Stimulated activated CD4-positive, alpha-beta T cell treated with anti-CD3 and anti-CD28 coated beads, Interleukin-12 subunit alpha, Interleukin-12 subunit beta, amount 100 ng/mL, for 4 hours (primary cell): Measurements from ENCODE around the gene SEC14L1.

Experiments used
- DNase-seq: peaks from one replicate; pipeline ENCODE4 v3.0.0-alpha.2; 2020

The SEC14L1 gene

GRCh38 chr17:77164483-77165091 lies 23.8 kb downstream of the SEC14L1 start:
- no peak for DNase-seq

GRCh38 chr17:77165577-77165976 lies 24.8 kb downstream of the SEC14L1 start:
- DNase-seq, result no peak

- DNase-seq, result no peak
Observed at GRCh38 chr17:77167472-77168306, 26.9 kb downstream of the SEC14L1 start.

GRCh38 chr17:77173104-77173503 lies 32.3 kb downstream of the SEC14L1 start:
- DNase-seq, result no peak

GRCh38 chr17:77174928-77175661 lies 34.3 kb downstream of the SEC14L1 start:
- DNase-seq, result no peak

- DNase-seq, result no peak
Observed at GRCh38 chr17:77177002-77177741, 36.4 kb downstream of the SEC14L1 start.

GRCh38 chr17:77178050-77178449 lies 37.3 kb downstream of the SEC14L1 start:
- no peak for DNase-seq

GRCh38 chr17:77178563-77178962 lies 37.8 kb downstream of the SEC14L1 start:
- no peak for DNase-seq

- no peak for DNase-seq
Observed at GRCh38 chr17:77180503-77181357, 40.0 kb downstream of the SEC14L1 start.

- no peak for DNase-seq
Observed at GRCh38 chr17:77182205-77183172, 41.7 kb downstream of the SEC14L1 start.

GRCh38 chr17:77184474-77184873 lies 43.7 kb downstream of the SEC14L1 start:
- no peak for DNase-seq

- no peak for DNase-seq
Observed at GRCh38 chr17:77185137-77185536, 44.4 kb downstream of the SEC14L1 start.

- DNase-seq, result no peak
Observed at GRCh38 chr17:77186141-77186604, 45.4 kb downstream of the SEC14L1 start.

- no peak for DNase-seq
Observed at GRCh38 chr17:77188084-77189066, 47.6 kb downstream of the SEC14L1 start.

- DNase-seq, result no peak
Observed at GRCh38 chr17:77189148-77189547, 48.4 kb downstream of the SEC14L1 start.

- DNase-seq, result no peak
Observed at GRCh38 chr17:77190576-77190975, 49.8 kb downstream of the SEC14L1 start.

- no peak for DNase-seq
Observed at GRCh38 chr17:77191244-77191643, 50.5 kb downstream of the SEC14L1 start.

GRCh38 chr17:77193653-77194052 lies 52.9 kb downstream of the SEC14L1 start:
- DNase-seq, result no peak

GRCh38 chr17:77194179-77194578 lies 53.4 kb downstream of the SEC14L1 start:
- no peak for DNase-seq
